Stimulated activated CD8-positive, alpha-beta memory T cell treated with anti-CD3 and anti-CD28 coated beads, Interleukin-7, amount 100 ng/mL, for 1 hour (primary cell): ENCODE results near the gene ZNF451.

ENCODE experiments used
- DNase-seq, 2 donors: peaks; one replicate each; pipeline ENCODE4 v3.0.0-alpha.2; 2020; ENCODE audit warnings: low read depth in 2 of 2

ZNF451 gene

DNA sequence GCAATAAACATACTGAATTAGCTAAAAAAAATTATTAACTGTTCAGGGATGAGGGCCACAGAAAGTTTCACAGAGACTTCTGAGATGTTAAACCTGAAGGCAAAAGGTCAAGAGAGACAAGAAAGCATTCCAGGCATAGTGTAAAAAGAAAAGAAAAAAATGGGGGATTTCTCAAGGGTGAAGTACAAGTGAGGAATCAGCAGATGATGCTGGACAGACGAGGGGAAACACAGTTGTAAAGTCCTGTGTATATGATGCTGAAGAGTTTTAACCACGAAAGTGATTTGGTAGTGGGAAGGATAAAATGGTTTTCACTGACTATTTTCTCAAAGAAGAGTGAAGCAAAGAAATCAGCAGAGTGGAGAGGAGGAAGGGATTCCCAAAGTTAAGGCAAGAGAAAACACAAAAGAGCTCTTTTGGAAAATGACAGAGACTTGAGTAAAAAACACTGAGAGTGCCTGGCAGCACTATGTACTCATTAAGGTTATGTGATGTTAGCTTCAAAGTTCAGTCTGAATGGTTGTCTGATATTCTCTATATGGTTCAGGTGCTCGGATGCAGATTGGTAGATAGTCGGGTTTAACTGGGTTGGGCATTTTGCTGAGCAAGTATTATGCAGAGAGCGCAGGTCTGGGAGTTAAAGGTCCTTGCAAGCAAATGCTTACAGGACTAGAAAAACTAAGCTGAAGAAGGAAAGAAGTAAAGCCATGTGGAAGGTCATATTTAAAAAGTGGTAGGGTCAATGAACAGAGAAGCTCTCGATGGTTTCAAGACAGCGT is 115.8 kb downstream of the ZNF451 start:
- DNase-seq = no peak

DNA sequence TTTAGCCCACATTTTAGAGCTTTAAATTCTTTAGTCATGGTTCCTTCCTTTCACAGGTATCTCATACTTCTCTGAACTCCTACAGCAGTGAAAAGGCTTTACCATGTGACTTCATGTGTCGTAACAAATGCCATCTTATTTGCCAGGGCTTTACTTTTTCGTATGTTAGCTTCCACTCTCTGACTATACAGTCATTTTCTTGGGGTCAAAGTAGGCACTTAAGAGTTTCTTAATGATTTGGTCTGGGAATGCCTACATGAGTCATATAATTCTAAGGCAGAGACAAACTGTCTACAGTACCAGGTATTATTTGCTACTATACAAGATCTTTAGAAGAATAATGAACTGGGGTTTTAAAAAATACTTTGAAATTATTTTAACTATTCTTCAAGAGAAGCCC is 117.2 kb downstream of the ZNF451 start:
- no peak for DNase-seq

DNA sequence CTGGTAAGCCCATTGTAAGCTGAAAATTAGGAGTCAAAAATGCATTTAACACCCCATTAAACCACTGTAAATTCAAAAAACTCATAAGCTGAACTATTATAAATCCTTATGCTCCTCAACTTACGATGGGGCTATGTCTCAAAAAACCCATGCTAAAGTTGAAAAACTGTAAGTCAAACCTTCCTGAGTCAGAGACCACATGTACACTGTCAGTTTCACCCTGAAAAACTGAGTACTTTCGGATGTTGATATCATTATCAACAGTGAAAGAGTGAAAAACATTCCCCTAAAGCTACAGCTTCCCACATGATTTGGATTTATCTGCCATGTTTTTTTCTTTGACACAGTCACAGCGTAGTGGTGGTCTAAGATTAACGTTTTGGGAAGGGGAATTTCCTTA is 117.9 kb downstream of the ZNF451 start:
- DNase-seq = no peak

DNA sequence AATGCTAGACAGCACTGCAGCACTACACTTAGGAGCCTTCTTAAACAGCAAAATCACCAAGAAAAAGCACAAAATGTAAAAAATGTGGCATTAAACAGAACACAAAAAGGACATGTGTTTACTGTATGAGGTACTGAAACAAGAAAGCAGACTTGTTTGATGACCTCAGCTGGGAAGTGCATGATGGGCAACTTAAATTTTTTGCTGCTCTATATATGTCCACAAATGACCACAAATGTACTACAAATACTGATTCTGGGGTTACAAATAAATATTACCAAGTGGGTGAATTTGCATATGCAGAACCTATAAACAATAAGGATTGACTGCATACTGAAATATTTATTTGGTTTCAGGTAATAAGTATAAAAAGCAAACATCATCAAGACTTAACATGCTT is 119.0 kb downstream of the ZNF451 start:
- no peak for DNase-seq

DNA sequence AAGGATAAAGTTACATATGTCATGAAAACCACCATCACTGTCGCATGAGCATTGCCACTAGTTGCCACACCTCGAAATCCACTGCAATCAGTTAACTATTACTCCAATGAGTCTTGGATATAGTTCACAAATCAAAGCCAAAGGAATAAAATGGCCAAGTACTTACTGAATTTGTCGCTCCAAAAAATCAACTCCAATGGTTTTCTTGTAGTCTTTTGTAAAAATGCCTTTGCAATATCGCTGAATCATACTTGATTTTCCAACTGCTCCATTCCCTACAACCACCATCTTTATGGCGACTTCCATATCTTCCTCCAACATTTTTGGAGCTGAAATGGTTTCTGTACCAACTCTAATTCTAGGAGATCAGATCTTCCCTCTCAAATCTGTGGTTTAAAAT is 120.1 kb downstream of the ZNF451 start:
- DNase-seq = no peak

DNA sequence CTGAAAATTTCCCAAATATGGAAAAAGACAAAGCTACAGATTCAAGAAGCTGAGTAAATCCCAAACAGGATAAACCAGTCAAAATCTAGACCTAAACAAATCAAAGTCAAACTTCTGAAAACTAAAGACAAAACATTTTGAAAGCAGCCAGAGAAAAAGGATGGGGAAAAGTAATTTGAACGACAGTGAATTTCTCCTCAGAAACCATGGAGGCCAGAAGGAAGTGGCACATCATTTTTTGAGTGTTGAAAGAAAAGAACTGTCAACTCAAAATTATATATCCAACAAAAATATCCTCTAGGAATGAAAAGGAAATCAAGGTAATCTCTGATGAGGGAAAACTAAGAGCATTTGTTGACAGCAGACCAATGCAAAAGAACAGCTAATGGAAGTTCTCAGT is 125.3 kb downstream of the ZNF451 start:
- no peak for DNase-seq

DNA sequence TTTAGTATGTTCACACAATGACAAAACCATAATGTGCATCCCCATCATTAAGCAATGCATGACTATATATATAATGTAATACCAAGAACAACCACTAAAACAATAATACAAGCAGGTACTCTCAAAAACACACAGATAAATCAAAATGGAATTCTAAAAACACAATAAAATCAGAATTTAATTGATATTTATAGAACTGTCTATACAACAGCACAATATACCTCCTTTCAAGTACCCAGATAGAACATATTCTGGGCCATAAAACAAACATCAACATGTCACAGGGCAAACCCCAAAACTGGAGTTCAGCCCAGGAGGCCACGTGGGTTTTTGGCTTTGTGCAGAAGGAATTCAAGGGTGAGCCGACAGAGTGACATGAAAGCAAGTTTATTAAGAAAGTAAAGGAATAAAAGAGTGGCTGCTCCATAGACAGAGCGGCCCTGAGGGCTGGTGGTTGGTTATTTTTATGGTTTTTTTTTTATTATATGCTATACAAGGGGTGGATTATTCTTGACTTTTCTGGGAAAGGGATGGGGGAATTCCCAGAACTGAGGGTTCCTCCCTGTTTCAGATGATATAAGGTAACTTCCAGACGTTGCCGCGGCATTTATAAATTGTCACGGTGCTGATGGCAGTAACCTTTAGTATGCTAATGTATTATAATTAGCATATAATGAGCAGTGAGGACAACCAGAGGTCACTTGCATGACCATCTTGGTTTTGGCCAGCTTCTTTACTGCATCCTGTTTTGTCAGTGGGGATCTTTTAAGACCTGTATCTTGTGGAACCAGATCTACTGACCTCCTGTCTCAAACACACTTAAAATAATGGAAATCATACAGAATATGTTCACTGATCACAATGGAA is 126.5 kb downstream of the ZNF451 start:
- no peak for DNase-seq

DNA sequence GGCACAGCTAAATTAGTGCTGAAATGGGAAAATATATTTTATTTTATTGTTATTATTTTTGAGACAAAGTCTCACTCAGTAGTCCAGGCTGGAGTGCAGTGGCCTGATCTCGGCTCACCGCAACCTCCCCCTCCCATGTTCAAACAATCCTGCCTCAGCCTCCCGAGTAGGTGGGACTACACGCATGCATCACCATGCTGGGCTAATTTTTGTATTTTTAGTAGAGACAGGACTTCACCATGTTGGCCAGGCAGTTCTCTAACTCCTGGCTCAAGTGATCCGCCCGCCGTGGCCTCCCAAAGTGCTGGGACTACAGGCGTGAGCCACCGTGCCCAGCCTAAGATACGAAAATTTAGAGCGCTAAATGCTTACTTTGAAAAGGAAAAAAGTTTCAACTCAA is 127.3 kb downstream of the ZNF451 start:
- no peak for DNase-seq
